GM18498 (cell line): ENCODE results near the gene C20orf96.

Source experiments
- ATAC-seq: cut with Tn5 transposase; IDR thresholded peaks from one replicate; pipeline ENCODE4 v1.9.1; 2021; ENCODE audit warnings: mild to moderate bottlenecking, moderate library complexity; ENCODE audit not compliant: unreplicated experiment

C20orf96 gene

GRCh38 chr20:312866-313265 lies 22.3 kb upstream of the C20orf96 start:
- no peak for ATAC-seq

GRCh38 chr20:312067-312466 lies 21.5 kb upstream of the C20orf96 start:
- ATAC-seq: no peak

- ATAC-seq: no peak
Measured at GRCh38 chr20:311609-312008, 21.1 kb upstream of the C20orf96 start.

GRCh38 chr20:310645-311044 lies 20.1 kb upstream of the C20orf96 start:
- ATAC-seq: no peak

GRCh38 chr20:309841-310644 lies 19.5 kb upstream of the C20orf96 start:
- ATAC-seq: peak; percentile 99

GRCh38 chr20:309306-309840 lies 18.8 kb upstream of the C20orf96 start:
- no peak for ATAC-seq

- ATAC-seq: no peak
Measured at GRCh38 chr20:308427-309038, 18.0 kb upstream of the C20orf96 start.

- no peak for ATAC-seq
Measured at GRCh38 chr20:305745-306144, 15.2 kb upstream of the C20orf96 start.

- no peak for ATAC-seq
Measured at GRCh38 chr20:301886-302848, 11.6 kb upstream of the C20orf96 start.

GRCh38 chr20:300345-300990 lies 9.9 kb upstream of the C20orf96 start:
- no peak for ATAC-seq

- no peak for ATAC-seq
Measured at GRCh38 chr20:298776-299391, 8.3 kb upstream of the C20orf96 start.

GRCh38 chr20:297925-298775 lies 7.6 kb upstream of the C20orf96 start:
- peak; percentile 25 for ATAC-seq

- peak; percentile 83 for ATAC-seq
Measured at GRCh38 chr20:297098-297924, 6.8 kb upstream of the C20orf96 start, which contains the start of gene ZCCHC3. Gene ZCCHC3, plus strand, starts transcription at chr20:297570. Its CDS starts 17 bp downstream, at chr20:297587.

GRCh38 chr20:295804-296203 lies 5.3 kb upstream of the C20orf96 start:
- ATAC-seq: no peak

- ATAC-seq: no peak
Measured at GRCh38 chr20:294602-295001, 4.1 kb upstream of the C20orf96 start.

GRCh38 chr20:289693-290083 lies 862 bp downstream of the C20orf96 start:
- no peak for ATAC-seq

- ATAC-seq: no peak
Measured at GRCh38 chr20:288956-289692, 1.4 kb downstream of the C20orf96 start.

- ATAC-seq: no peak
Measured at GRCh38 chr20:286508-286907, 4.0 kb downstream of the C20orf96 start.
